Ishikawa (cell line): Measurements from ENCODE around the gene PDSS2.

ENCODE experiments used
- CEBPB ChIP-seq: IDR thresholded peaks from 2 replicates; pipeline ENCODE4 v1.6.1; 2012
- CREB1 ChIP-seq: IDR thresholded peaks from 2 replicates; pipeline ENCODE4 v1.6.1; 2012; ENCODE audit warnings: low read depth
- EGR1 ChIP-seq: IDR thresholded peaks from 2 replicates; pipeline ENCODE4 v1.6.1; 2012
- EP300 ChIP-seq: IDR thresholded peaks from 2 replicates; pipeline ENCODE4 v1.6.1; 2012; ENCODE audit warnings: borderline replicate concordance
- FOXM1 ChIP-seq: IDR thresholded peaks from 2 replicates; pipeline ENCODE4 v1.6.1; 2012; ENCODE audit warnings: low read depth, borderline replicate concordance
- MAX ChIP-seq: IDR thresholded peaks from 2 replicates; pipeline ENCODE4 v1.6.1; 2012
- NFIC ChIP-seq: IDR thresholded peaks from 2 replicates; pipeline ENCODE4 v1.6.1; 2012
- RAD21 ChIP-seq: IDR thresholded peaks from 2 replicates; pipeline ENCODE4 v1.6.1; 2012; ENCODE audit warnings: low read depth
- REST ChIP-seq: IDR thresholded peaks from 2 replicates; pipeline ENCODE4 v1.6.1; 2012; ENCODE audit warnings: low read depth, mild to moderate bottlenecking
- TAF1 ChIP-seq: IDR thresholded peaks from 2 replicates; pipeline ENCODE4 v1.6.1; 2012; ENCODE audit warnings: low read depth, mild to moderate bottlenecking
- TCF12 ChIP-seq: IDR thresholded peaks from 2 replicates; pipeline ENCODE4 v1.6.1; 2012; ENCODE audit warnings: low read depth
- TEAD4 ChIP-seq: IDR thresholded peaks from 2 replicates; pipeline ENCODE4 v1.6.1; 2012
- USF1 ChIP-seq: IDR thresholded peaks from 2 replicates; pipeline ENCODE4 v1.6.1; 2012
- YY1 ChIP-seq: IDR thresholded peaks from 2 replicates; pipeline ENCODE4 v1.6.1; 2012; ENCODE audit warnings: low read depth
- ZBTB7A ChIP-seq: IDR thresholded peaks from 2 replicates; pipeline ENCODE4 v1.6.1; 2012; ENCODE audit warnings: low read depth

Gene PDSS2

DNA sequence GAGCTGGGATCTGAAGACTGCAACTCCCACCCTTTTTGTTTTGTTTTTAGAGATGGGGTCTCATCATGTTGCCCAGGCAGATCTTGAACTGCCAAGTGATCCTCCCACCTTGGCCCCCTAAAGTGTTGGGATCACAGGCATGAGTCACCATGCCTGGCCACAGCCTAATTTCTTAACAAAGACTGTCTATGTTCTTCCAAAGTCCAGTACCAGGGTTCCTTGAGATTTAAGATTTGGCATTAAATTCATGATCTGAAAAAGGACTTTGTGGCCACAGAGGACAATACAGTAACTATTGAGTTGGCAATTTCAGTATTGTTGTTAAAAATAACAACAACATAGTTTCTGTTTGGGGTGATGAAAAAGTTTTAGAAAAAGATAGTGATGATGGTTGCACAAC is 315.4 kb downstream of the PDSS2 start:
- no peak for TF ChIP-seq EP300
- no peak for TF ChIP-seq NFIC
- no peak for TF ChIP-seq CREB1
- TF ChIP-seq REST: no peak
- TF ChIP-seq FOXM1: no peak
- no peak for TF ChIP-seq MAX
- TF ChIP-seq TEAD4: no peak
- no peak for TF ChIP-seq TAF1
- TF ChIP-seq CEBPB: no peak
- no peak for TF ChIP-seq ZBTB7A
- no peak for TF ChIP-seq EGR1
- no peak for TF ChIP-seq USF1
- no peak for TF ChIP-seq RAD21
- TF ChIP-seq YY1: no peak
- TF ChIP-seq TCF12: no peak

- TF ChIP-seq EGR1: no peak
- no peak for TF ChIP-seq EP300
- no peak for TF ChIP-seq YY1
- TF ChIP-seq REST: no peak
- no peak for TF ChIP-seq TAF1
- TF ChIP-seq FOXM1: no peak
- no peak for TF ChIP-seq TEAD4
- no peak for TF ChIP-seq CEBPB
- TF ChIP-seq CREB1: no peak
- no peak for TF ChIP-seq ZBTB7A
- no peak for TF ChIP-seq TCF12
- TF ChIP-seq RAD21: no peak
- no peak for TF ChIP-seq USF1
- no peak for TF ChIP-seq MAX
- TF ChIP-seq NFIC: no peak
Observed at GRCh38 chr6:107140581-107140980, 318.8 kb downstream of the PDSS2 start.

GRCh38 chr6:107132330-107132954 is 326.9 kb downstream of the PDSS2 start:
- no peak for TF ChIP-seq FOXM1
- no peak for TF ChIP-seq TEAD4
- peak; percentile 56 for TF ChIP-seq RAD21

DNA sequence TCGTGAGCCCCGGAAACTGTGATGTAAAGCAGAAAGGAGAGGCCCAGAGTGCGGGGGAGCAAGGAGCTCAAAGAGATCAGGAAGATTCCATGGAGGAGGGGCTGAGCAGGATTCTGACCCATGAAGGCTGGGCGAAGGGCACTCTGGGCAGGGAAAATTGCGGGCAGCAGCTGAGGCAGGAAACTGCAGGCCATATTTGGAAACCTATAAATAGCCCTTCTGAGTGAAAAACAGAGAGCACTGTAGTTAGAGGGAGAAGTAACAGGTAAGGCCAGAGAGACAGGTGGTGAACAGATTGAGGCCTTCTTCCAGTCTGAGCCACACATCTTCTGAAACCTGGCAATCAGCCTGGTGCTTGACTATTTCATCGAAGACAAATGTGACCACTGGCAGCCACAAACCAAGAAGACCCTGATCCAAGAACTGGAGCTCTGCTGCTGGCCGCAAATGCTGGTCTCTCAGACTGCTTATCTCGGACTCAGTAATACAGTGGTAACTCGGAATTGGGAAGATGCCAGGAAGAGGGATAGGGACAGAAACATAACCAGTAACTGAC is 329.9 kb downstream of the PDSS2 start:
- TF ChIP-seq ZBTB7A (no peak), YY1 (no peak), EGR1 (no peak), CREB1 (no peak), EP300 (no peak), TCF12 (no peak), TAF1 (no peak), REST (no peak), FOXM1 (no peak), RAD21 (no peak), USF1 (no peak), NFIC (no peak), MAX (no peak), TEAD4 (no peak), CEBPB (no peak)
